ENCODE data around the gene FASN.

GRCh38 chr17:82091264-82092066 lies 6.6 kb downstream of the FASN start:
- no peak for TF ChIP-seq POLR2A (IDR thresholded peaks at IDR 0.05; ENCODE audit: low read depth, low read length)
- no peak for TF ChIP-seq POLR2AphosphoS5 (IDR thresholded peaks at IDR 0.05; ENCODE audit: low read depth, low read length)

All from GM12892 (cell line).